Ramos (cell line): ENCODE results near the gene JAM3.
"Not testable (repeated sequence)": the region's sequence is repeated elsewhere in the genome, so short reads cannot be mapped to it uniquely, and the experiment has no call there.

Source experiments
- in situ Hi-C: fragments of 300-500 bp; cut with MboI; formaldehyde crosslinking; loops from one replicate; pipeline ENCODE4 v1.14.3; 2022; ENCODE audit warnings: low sequenced_read_pairs; ENCODE audit not compliant: unreplicated experiment

JAM3 gene

DNA sequence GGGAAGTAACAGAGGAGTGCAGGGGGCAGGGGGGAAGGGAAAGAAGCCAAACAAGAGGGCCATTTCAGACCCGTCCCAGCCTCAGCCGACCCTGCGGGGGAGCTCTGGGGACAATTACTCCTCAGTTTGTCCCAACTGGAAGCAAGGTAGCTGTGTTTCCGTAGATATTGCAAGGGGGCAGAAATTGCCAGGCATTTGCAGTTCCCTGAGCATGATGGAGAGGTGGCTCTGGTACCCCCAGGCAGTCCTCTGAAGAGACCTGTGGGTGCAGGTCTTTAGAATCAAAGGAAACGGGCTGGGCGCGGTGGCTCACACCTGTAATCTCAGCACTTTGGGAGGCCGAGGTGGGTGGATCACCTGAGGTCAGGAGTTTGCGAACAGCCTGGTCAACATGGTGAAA is 13.8 kb upstream of the JAM3 start:
- in situ Hi-C loops = no loop called here

DNA sequence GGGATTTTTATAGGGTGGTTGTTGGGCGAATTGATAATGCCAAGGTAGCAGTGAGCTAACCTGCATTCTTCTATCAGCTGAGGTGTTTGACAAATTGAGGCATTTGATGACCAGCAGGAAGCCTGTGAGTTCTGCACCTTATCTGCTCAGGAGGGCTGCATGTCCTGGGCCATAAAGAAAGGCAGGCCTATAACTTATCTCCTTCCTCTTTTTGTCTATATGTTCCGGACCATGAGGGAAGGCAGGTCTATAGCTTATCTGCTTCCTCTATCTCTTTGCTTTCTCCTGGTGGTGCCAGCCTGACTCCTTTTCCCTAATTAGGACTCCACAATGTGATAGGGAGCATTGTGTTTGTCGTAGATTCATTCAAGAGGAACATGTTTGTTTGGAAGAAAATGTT is 8.6 kb upstream of the JAM3 start:
- in situ Hi-C loops = no loop called here

DNA sequence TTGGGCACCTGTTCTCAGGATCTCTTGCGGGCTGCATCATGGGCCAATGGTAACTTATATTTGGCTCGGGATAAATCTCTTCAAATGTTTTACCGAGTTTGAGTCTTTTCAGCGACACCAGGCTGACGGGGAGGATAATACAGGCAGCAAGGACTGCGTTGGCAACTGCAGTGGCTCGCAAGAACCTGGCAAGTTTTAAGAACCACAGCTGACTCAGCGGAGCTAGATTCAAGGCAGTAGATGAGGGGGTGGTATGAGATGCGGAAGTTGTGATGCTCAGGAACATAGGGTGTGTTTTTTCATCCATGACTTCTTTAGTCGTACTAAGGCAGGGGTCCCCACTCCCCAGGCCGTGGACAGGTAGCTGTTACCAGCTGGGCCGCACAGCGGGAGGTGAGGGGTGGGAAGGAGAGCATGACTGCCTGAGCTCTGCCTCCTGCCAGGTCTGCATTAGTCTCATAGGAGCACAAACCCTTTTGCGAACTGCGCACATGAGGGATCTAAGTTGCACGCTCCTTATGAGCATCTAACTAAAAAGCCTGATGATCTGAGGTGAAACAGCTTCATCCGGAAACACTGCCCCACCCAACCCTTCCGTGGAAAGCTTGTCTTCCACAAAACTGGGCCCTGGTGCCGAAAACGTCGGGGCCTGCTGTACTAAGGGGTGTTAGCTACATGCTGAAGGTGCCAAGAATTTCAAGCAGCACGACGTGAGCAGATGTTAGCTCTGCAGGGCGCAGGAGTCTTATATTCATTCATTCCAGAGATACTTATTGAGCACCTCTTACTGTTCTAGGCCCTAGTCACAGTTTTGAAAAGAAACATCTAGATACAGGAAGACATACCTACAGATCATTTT is 6.4 kb upstream of the JAM3 start:
- in situ Hi-C loops = no loop called here

DNA sequence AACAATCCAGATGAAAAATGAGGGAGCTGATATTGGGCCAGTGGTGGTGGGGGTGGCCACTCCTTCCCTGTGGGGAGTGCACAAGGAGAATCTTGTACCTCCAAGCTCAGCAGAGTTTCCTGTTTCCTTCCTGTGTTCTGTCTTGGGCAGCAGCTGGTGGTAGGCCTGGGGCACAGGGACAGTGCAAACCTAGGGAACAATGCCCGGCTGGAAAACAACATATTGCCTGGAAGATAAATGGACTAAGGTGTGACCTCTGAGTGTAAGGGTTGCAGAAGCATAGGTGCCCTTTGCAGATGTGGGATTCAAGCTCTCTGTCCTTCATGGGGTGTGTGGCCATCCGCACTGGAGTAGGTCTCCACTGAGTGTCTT is 5.8 kb upstream of the JAM3 start:
- in situ Hi-C loops = no loop called here

DNA sequence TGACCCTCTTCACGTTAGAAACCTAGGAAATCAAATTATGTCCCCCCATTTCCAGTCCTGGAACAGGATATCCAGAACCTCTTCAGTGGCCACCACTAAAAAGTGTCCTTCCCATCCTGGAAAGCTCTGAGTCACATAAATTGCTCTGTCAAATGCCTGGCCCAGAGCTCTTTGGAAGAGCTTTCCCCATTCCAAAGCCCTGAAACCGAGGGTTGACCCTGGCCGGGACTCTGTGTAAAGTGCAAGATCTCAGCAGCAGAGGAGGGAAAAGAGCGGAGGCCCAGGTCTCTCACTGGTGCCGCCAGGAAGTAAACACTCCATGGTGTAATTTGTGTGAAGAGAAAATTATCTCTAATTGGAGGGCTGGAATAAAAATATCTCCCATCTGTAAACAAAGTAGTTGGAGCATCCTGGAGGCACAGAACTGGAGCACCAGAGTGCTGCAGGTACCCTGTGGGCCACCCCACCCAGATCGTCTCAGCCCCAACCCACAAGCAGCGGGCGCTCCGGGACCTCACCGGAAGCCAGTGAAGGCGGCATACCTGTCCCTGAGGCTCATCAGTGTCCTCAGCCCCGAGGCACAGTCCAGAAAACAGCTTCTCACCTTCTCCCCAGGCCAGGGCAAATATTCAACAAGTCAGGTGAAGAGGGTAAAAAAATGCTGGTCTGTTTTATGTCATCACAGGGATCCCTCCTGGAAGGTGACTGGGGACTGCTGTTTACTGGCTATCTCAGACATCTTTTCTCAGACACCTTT is 4.7 kb upstream of the JAM3 start:
- in situ Hi-C loops = no loop called here

DNA sequence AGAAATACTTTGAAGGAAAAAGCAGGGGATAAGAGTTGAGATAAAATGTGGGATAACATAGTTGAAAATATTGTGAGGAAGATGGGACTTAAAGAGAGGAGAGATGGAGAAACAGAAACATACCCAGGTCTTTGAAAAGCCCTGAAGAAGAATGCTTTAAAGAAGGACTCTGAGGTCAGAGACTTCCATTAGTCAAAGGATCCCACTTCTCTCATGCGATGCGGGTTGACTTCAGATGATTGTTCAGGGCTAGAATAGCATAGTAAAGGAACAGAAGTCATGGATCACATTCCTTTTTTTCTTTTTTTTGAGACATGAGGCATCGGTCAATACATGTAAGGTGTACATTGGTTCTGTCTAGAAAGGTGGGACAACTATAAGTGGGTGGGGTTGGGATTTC is 3.5 kb upstream of the JAM3 start:
- in situ Hi-C loops = no loop called here

DNA sequence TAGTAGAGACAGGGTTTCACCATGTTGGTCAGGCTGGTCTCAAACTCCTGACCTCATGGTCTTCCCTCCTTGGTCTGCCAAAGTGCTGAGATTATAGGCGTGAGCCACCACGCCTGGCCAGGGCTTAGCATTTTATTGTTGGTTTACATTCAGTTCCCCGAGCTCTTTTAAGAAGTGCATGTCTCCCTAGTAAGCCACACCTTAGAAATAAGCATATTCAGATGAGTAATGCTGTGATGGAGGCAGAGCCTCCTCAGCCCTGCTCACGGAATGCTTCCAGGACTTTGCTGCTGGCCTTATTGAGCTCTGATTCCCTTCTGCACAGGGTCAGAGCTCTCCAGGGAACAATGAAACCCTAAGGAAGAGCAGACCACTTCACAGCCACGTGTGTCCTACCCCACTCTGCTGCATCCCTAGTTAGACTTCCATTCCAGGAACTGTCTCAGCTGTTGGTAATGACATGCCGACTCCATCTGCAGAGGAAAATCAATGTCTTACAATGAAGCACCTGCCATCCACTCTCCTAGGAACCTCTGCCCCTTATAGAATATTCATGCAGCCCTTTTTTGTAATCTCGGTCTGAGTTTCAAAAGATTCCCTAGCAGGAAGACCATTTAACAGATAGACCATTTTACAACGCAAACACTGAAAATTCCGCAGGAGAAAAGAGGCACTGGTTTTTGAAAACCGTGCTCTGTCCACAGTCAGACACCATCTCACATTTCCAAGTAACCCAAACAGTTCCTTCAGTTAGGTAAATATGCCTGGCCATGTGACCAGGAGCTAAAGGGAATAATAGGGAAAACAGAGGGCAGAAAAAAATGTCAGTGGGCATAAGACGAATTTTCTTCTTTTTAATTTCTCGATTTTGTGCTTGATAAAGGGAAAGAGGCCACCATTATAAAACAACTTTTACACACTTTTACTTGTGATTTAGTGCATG is 1.7 kb upstream of the JAM3 start:
- in situ Hi-C loops = no loop called here

DNA sequence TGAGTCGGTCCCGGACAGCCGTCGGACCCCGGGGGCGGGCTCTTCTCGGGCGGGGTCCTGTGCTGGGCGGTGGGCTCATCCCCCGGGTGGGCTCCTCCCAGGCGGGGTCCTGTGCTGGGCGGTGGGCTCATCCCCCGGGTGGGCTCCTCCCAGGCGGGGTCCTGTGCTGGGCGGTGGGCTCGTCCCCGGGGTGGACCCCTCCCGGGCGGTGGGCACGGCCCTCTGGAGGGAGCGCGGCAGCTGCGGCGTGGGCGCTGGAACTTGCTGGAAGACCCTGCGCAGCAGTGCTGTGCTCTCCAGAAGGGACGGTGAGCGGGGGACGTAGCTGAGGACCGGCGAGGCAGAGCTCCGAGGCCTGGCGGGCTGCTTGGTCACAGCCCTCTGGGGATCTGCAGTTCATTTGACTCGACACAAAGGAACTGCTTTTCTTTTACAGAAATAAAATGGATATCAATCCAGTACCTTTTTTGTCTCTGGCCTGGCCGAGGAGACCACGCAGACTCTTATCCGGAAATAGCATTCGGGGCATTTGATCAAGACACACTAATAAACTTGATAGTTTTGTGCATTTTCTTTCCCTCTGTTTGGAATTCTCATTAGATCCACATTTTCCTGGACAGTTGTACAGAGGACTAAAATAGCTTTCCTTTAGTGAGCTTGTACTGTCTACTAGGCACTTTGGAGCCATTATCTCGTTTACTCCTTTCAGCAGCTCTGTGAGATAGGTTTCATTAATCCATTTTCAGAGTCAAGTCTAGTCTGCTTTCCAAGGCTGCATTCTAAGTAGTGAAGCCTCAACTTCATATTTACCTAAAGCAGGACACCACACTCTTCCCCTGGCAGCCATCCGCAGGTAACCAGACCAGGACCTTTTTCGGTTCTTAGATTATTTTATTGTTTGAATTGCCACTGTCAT is 812 bp downstream of the JAM3 start:
- in situ Hi-C loops = no loop called here

DNA sequence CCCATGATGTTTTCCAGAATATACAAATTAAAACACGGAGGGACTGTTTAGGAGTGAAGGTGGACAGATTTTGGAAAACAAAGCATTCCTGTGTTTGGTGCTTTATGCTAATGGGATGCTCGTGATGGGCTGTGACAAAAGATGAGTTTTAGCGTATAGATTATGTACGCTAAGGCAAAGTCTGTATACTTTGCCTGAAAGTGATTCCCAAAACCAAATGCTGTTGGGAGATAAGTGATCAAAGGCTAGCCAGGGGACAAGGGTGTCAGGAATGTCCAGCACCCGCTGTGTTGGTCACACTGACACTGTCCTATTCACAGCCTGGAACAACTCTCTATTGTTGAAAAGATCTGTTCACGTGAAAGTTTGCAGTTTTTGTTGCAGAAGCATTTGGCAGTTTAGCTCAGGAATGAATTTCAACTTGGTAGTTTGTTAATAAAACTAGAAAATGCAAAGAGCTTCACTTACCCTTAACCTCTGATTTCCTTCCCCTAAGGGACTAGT is 1.5 kb downstream of the JAM3 start:
- in situ Hi-C loops = no loop called here

DNA sequence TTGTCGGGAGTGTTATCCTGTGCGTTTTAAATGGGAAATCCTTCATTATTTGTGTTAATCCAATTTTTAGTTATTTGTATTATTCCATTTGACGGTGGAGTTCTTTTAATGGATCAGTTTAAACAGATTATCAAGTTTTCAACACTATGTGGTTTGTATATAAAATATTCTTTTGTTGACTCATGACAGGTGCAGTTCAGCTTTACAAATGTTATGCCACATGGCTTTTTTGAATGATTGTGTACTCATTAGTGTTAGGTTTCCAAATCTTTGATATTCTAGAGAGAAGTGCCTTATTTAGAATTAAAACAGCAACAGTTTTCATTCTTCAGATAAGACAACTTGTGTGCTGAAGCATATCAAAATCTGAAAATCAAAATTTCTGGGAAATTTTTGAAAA is 2.4 kb downstream of the JAM3 start:
- in situ Hi-C loops = no loop called here

DNA sequence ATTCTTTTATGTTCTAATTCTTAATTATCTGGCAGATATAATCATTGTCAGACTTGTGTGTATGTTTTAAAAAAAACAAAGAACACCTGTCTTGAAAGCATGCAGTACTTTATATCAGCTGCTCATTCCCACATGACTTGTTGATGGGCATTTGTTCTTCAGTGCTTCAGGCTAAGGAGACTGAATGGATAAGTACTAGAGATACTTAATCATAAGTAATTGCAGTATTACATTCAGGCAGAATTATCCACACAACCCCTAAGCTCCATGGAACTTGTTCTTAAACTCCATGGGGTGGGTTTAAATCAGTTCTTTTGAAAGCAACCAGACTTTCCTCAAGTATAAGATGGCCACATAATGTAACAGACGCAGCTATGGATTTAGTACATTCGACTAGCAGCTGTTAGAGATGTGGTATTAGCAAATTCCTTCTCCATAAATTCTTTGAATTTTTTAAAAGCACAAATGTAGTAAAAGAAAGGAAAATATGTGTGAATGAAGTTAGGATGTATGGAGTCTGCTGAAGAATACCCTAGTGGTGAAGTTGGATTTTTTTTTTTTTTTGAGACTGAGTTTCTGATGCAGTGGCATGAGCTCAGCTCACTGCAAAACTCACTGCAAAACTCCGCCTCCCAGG is 3.0 kb downstream of the JAM3 start:
- in situ Hi-C loops = no loop called here

DNA sequence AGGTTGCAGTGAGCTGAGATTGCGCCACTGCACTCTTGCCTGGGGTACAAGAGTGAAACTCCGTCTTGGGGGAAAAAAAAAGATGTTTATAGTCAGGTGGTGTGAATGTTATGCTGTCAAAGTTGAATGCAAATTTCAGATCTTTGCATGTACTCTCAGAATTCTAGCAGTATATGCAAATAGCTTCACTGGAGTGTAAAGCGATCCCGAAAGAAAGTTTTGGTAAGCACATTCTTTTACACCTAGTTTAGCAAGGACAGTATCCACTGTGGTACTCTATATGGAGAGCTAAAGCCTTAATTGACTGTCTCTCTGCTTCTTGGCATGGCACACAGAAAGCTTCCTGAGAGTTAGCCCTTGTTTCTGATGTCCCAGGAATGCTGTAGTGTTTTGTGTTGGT is 4.0 kb downstream of the JAM3 start:
- in situ Hi-C loops = no loop called here

DNA sequence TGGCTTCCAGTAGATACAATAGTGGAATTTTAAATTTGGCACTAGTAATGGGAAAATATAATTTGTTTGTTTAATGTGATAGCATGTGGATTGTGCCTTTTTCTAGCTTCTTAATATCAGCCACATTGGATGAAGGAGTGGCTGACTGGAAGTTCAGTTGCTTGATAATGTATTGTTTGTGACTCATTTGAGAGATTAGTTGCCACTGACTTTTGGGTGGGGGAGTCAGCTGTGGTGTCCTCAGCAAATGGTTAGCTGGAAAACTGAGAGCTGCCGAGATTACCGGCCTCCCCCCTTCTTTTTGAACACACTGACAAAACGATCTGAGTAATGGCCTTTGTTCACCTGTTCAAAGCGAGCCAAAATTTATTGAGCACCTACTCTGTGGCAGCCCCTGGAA is 5.5 kb downstream of the JAM3 start:
- in situ Hi-C loops = no loop called here

DNA sequence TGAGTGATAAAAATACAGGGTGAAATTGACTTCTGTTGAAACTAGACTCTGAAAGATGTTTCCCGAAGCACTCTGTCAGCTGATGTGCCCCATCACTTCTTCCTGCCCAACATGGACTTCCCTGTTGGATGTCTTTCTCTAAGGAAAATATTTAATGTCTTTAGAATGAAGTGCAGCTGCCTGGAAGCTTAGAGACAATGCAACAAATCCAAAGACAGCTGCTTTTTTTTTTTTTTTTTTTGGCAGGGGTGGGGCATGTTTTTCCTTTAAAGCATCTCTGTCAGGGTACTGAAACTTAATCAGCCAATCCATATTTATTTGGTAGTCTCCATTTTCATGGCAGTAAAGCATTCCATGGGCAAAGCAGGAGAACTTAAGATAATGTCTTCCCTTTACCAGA is 5.9 kb downstream of the JAM3 start:
- in situ Hi-C loops = no loop called here

DNA sequence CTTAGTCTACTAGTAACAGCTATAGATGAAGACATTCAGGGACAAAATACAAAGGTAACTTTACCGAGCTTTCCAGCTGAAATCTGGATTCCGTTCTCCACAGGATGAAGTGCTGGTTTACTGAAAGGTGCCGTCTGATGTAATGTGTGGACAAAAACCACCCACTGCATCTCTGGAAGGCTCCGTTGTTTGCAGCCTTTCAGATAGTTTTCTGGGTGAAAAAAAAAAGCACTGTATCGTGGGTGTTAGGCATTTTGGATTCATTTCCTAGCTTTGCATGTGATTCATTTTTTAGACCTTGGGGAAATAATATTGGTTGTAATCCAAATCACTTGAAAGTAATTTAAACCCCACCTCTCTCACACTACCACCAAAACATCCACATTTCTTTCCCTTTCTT is 10.4 kb downstream of the JAM3 start:
- in situ Hi-C loops = no loop called here

DNA sequence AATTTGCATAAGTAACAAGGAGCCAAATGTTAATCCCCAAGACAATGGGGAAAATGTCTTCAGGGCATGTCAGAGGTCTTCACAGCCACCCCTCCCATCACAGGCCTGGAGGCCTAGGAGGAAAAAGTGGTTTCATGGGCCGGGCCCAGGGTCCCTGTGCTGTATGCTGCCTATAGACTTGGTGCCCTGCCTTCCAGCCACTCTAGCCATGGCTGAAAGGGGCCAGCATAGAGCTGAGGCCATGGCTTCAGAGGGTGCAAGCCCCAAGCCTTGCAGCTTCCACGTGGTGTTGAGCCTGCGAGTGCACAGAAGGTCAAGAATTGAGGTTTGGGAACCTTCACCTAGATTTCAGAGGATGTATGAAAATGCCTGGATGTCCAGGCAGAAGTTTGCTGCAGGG is 12.4 kb downstream of the JAM3 start:
- in situ Hi-C loops = not testable (repeated sequence)

DNA sequence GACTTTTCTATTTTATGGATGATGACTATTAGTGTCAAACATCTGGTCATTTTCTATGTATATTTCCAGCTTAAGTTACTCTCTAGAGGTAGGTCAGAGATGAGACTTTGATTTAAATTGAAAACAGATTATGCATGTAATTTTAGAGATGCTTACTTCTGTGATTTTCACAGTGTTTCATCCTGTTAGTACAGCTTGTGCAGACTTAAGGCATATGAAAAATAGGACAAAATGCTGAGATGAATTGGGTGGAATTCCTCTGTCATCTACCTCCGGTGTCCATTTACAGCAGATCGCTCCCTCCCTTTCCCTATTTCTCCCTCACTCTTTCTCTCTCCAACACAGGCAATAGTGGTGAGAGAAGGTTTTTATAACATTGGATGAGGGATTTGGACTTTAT is 14.1 kb downstream of the JAM3 start:
- in situ Hi-C loops = no loop called here

DNA sequence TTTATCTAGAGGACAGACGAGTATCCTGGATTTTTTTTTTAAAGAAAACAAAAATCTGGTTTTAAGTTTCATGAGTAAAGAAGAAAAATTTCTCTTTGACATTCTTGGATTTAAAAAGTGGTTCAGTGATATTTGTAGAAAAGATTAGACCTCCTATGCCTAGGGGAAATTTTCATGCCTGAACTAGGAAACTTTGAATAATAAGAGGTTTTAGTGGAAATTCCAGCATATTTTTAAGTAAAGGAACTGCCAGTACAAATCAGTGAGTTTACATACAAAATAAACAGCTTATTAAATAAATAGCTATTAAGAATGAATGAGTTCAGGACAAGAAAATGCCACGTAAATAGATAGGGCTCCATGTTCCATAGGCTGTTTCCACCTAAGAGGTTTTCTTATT is 17.5 kb downstream of the JAM3 start:
- in situ Hi-C loops = no loop called here

DNA sequence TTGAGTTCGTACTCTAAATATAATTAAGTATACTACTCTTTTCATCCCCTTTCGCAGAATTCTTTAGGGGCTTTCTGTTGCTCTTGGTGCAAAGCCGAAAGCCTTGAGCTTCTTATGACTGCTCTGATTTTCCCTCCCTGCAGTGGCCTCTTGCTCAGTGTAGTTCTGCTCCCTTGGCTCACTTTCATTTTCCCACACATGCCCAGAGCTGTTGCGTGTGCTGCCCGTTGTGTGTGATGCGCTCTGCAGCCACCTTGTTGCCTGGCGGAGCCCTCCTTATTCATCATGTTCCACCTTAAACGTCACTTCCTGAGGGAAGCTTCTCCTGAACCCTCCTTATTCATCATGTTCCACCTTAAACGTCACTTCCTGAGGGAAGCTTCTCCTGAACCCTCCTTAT is 23.1 kb downstream of the JAM3 start:
- in situ Hi-C loops = not testable (repeated sequence)
